ENCODE results near the gene APBA2. TPM values are rescaled to one million over a fixed set of nuclear protein-coding genes. Genes with fewer than 3 reads are reported as not detected.

Gene APBA2
- total RNA-seq, 1 donor from 2014 or later = 26.4 TPM

DNA sequence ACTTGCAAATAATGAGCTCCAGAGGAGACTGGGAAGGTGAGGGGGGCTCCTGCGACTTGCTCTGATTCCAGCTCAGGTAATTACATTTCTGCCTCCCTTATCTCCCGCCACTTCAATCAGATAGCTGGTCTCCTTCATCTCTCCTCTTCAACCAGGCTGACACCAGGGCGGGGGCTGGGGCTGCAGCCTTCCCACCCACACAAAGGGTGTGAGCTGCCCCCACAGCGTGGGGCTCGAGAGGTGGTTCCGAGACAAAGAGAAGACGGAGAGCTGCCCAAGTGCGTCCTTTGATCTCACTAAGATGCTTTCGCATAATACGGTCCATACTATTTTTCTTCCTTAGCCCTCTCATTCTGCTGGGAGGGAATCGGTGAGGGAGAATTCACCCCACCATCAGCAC is 244.2 kb downstream of the APBA2 start:
- H3K36me3 Mint-ChIP-seq (ENCODE audit: low read depth) = peaks cover 2% of the 10 kb centered on the region
- no peak overlapping the region for H3K27ac Mint-ChIP-seq (ENCODE audit: unreplicated experiment)
- no peak overlapping the region for H3K4me3 Mint-ChIP-seq (ENCODE audit: unreplicated experiment)
- DNase-seq (ENCODE audit: low spot score) = peak; percentile 60
- H3K9me3 Mint-ChIP-seq (ENCODE audit: low read depth) = no peaks in the 10 kb centered on the region
- peaks cover 8% of the 10 kb centered on the region for H3K27me3 Mint-ChIP-seq (ENCODE audit: low read depth)
- H3K4me1 Mint-ChIP-seq (ENCODE audit: low read depth) = no peaks in the 10 kb centered on the region
- TF ChIP-seq, protein P1, sequence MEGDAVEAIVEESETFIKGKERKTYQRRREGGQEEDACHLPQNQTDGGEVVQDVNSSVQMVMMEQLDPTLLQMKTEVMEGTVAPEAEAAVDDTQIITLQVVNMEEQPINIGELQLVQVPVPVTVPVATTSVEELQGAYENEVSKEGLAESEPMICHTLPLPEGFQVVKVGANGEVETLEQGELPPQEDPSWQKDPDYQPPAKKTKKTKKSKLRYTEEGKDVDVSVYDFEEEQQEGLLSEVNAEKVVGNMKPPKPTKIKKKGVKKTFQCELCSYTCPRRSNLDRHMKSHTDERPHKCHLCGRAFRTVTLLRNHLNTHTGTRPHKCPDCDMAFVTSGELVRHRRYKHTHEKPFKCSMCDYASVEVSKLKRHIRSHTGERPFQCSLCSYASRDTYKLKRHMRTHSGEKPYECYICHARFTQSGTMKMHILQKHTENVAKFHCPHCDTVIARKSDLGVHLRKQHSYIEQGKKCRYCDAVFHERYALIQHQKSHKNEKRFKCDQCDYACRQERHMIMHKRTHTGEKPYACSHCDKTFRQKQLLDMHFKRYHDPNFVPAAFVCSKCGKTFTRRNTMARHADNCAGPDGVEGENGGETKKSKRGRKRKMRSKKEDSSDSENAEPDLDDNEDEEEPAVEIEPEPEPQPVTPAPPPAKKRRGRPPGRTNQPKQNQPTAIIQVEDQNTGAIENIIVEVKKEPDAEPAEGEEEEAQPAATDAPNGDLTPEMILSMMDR (IDR thresholded peaks at IDR 0.05) = no peak

DNA sequence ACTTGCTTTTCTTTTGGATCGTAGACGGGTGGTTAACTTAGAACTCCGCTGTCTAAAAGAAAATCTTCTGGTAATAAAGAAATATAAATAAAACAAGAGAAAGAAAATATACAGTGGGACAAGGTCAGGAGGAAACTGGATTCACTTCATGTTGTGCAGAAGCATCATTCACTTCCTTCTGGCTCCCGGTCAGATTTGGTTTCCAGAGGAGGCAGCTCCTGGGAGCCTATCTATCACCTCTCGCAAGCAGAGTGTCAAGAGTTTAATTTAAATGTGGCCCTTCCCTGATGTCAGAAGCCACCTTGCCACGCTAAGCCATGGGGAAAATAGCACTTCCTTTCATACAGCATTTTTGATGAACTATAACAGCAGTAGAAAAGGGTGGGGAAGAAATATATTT is 244.7 kb downstream of the APBA2 start:
- Mint-ChIP-seq H3K27me3 (ENCODE audit: low read depth) (peaks cover 8% of the 10 kb centered on the region), H3K4me3 (ENCODE audit: unreplicated experiment) (no peak overlapping the region), H3K27ac (ENCODE audit: unreplicated experiment) (no peak overlapping the region), H3K4me1 (ENCODE audit: low read depth) (no peaks in the 10 kb centered on the region), H3K36me3 (ENCODE audit: low read depth) (peaks cover 2% of the 10 kb centered on the region), H3K9me3 (ENCODE audit: low read depth) (no peaks in the 10 kb centered on the region)
- TF ChIP-seq, protein P1 (IDR thresholded peaks at IDR 0.05) = no peak
- DNase-seq (ENCODE audit: low spot score) = no peak

DNA sequence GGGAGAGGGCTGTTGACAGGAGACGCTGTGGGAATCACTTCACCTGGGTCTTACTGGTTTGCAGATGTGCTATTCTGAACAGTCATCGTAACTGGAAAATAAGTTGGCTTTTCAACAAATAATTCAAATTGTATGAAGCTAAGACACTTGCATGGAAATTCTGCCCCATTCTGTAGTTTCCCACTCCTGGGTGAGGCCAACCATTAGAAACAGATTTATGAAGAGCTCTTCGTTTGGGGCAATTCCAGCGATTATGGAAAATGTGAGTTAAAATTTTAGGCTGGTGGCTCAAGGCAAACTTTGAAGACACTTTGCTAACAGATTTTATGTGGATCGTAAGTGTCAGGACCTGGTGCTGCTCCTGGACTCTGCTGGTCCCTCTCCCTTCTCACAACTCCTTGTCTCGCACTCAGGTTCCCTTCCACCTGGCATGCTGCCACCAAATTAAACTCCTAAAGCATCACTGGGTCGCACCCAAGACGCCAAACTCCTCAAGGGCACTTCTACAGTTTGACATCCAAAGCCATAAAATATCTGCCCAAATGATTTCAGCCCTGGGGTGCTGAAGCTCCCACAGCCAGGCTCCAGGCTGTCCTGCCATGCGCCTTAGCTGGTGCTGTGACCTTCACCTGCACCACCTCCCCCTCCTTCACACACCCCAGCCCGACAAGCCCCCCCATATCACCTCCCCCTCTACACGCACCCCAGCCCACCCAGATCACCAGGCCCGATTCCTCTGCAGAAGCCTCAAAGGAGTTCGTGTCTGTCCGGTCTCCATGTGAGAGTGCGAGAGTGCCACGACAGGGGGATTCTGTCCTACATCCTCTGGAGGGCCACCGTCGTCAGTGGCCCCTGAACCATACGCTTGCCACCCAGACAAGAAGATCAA is 245.4 kb downstream of the APBA2 start:
- H3K9me3 Mint-ChIP-seq (ENCODE audit: low read depth) = no peaks in the 10 kb centered on the region
- H3K4me1 Mint-ChIP-seq (ENCODE audit: low read depth) = no peaks in the 10 kb centered on the region
- H3K36me3 Mint-ChIP-seq (ENCODE audit: low read depth) = peaks cover 2% of the 10 kb centered on the region
- TF ChIP-seq, protein P1 (IDR thresholded peaks at IDR 0.05) = no peak
- H3K4me3 Mint-ChIP-seq (ENCODE audit: unreplicated experiment) = no peak overlapping the region
- peaks cover 8% of the 10 kb centered on the region for H3K27me3 Mint-ChIP-seq (ENCODE audit: low read depth)
- DNase-seq (ENCODE audit: low spot score) = peak; percentile 50
- no peak overlapping the region for H3K27ac Mint-ChIP-seq (ENCODE audit: unreplicated experiment)

DNA sequence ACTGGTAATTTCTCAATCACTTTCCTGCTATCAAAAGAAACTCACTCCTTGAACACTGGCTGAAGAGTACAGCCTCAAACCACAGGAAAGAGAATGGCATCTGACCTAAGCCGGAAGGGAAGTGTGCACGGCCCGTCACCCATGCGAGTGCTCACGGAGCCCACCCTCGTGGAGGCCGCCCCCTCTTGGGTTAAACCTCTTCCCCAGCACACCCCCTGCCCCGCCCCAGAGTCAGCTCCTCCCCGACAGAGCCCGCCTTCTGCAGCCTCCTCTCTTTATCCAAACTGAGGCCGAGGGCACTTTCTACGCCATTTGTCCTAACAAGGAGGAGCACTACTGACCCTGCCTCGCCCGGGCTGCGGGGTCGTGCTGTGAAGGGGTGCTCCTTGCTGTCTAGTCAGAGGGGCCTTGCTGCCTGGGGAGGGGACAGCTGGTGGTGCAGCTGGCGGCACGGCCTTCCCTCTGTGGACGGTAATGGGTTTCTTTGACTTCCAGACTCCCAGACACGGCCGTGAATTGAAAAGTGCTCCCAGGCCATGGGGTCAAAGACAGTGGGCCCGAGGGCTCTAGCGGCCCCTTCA is 246.2 kb downstream of the APBA2 start:
- Mint-ChIP-seq H3K27ac (ENCODE audit: unreplicated experiment) (no peak overlapping the region), H3K9me3 (ENCODE audit: low read depth) (no peaks in the 10 kb centered on the region), H3K27me3 (ENCODE audit: low read depth) (peaks cover 8% of the 10 kb centered on the region), H3K4me1 (ENCODE audit: low read depth) (no peaks in the 10 kb centered on the region), H3K36me3 (ENCODE audit: low read depth) (peaks cover 2% of the 10 kb centered on the region), H3K4me3 (ENCODE audit: unreplicated experiment) (no peak overlapping the region)
- DNase-seq (ENCODE audit: low spot score) = peak; percentile 91
- TF ChIP-seq, protein P1 (IDR thresholded peaks at IDR 0.05) = no peak

DNA sequence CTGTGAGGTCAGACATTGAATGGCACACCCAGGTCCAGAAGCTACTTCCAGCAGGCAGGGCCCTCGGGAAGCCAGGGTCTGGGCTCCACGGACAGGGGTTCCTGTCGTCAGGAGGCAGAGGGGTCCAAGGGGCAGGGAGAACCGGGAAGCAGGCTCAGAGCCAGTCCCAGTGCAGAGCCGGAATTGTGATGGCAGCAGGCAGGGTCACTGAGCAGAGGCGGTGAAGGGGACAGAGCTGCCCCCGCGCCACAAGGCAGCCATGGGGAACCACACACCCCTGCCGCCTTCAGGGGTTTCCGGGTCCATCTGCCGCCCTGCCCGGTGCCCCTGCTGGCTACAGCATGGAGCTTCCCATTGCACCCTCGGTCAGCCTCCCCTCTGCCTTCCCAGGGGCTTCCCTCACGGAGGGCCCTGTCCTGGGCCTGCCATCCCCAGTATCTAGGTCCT is 247.0 kb downstream of the APBA2 start:
- peak; percentile 88 for DNase-seq (ENCODE audit: low spot score)
- Mint-ChIP-seq H3K4me1 (ENCODE audit: low read depth) (no peaks in the 10 kb centered on the region), H3K4me3 (ENCODE audit: unreplicated experiment) (no peak overlapping the region), H3K27ac (ENCODE audit: unreplicated experiment) (no peak overlapping the region), H3K27me3 (ENCODE audit: low read depth) (peaks cover 8% of the 10 kb centered on the region), H3K9me3 (ENCODE audit: low read depth) (no peaks in the 10 kb centered on the region), H3K36me3 (ENCODE audit: low read depth) (peaks cover 2% of the 10 kb centered on the region)
- TF ChIP-seq, protein P1 (IDR thresholded peaks at IDR 0.05) = no peak

Measured in chondrocyte (in vitro differentiated cells).